ENCODE measurements around the gene RAD50. TPM values are rescaled to one million over a fixed set of nuclear protein-coding genes. Genes with fewer than 3 reads are reported as not detected.

The RAD50 gene
- total RNA-seq, 2 donors from 2014 or later = 49.7 to 50.7 TPM

DNA sequence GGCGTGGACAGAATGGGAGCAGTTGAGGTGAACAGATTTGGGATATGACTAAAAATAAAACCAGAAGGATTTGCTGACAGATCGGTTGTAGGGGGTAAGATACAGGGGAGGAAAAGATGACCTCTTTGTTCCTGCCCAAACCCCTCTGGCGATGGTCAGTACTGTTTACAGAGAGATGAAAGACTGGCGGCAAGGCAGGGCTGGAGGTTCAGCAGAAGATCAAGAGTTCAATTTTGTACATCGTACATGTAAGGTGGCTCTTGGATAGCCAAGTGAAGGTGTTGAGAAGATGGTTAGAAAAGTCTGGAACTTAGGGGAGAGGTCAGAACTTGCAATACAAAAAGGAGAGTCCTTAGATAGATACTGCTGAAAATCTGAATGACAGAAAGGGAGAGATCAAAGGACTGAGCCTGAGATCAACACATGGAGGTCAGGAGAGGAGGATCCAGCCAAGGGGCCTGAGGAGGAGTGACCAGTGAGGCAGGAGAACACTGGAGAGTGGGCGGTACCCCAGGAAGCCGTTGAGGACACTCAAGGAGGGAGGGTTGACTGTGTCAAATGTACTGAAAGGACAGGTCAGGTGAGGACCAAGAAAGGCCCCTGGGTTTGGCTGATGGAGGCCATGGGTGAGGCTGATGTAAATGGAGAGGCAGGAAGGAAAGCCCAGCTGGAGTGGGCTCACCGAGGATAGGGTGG lies 124.2 kb downstream of the RAD50 start:
- Mint-ChIP-seq H3K27me3 (ENCODE audit: insufficient read depth) (no peaks in the 10 kb centered on the region), H3K4me3 (no peak overlapping the region), H3K4me1 (peaks cover 2% of the 10 kb centered on the region), H3K27ac (no peak overlapping the region), H3K9me3 (no peaks in the 10 kb centered on the region), H3K36me3 (ENCODE audit: low read depth) (no peaks in the 10 kb centered on the region)
- H3K27ac ChIP-seq (ENCODE audit: low read depth, low read length) = no peak overlapping the region
- no peaks in the 10 kb centered on the region for H3K4me1 ChIP-seq (ENCODE audit: control insufficient read depth, insufficient read depth, low read length)
- no peak overlapping the region for H3K4me3 ChIP-seq (ENCODE audit: low read length)
- H3K36me3 ChIP-seq (ENCODE audit: control insufficient read depth, insufficient read depth, low read length) = no peaks in the 10 kb centered on the region
- no peak overlapping the region for H3K9ac ChIP-seq (ENCODE audit: extremely low read depth, low read length, poor library complexity, severe bottlenecking)
- no peaks in the 10 kb centered on the region for H3K9me3 ChIP-seq (ENCODE audit: control insufficient read depth, low read length)
- no peaks in the 10 kb centered on the region for H3K27me3 ChIP-seq (ENCODE audit: control insufficient read depth, insufficient read depth, low read length, poor library complexity, severe bottlenecking)
- peak; percentile 35 for DNase-seq
- TF ChIP-seq, protein P1, sequence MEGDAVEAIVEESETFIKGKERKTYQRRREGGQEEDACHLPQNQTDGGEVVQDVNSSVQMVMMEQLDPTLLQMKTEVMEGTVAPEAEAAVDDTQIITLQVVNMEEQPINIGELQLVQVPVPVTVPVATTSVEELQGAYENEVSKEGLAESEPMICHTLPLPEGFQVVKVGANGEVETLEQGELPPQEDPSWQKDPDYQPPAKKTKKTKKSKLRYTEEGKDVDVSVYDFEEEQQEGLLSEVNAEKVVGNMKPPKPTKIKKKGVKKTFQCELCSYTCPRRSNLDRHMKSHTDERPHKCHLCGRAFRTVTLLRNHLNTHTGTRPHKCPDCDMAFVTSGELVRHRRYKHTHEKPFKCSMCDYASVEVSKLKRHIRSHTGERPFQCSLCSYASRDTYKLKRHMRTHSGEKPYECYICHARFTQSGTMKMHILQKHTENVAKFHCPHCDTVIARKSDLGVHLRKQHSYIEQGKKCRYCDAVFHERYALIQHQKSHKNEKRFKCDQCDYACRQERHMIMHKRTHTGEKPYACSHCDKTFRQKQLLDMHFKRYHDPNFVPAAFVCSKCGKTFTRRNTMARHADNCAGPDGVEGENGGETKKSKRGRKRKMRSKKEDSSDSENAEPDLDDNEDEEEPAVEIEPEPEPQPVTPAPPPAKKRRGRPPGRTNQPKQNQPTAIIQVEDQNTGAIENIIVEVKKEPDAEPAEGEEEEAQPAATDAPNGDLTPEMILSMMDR (conservative IDR thresholded peaks at IDR 0.05) = no peak
- 85 to 89% methylated on average over 6 to 8 of the region's 8 CpGs for WGBS, 2 experiments (ENCODE audit: insufficient coverage in 1 of 2, insufficient read length in 1 of 2)

DNA sequence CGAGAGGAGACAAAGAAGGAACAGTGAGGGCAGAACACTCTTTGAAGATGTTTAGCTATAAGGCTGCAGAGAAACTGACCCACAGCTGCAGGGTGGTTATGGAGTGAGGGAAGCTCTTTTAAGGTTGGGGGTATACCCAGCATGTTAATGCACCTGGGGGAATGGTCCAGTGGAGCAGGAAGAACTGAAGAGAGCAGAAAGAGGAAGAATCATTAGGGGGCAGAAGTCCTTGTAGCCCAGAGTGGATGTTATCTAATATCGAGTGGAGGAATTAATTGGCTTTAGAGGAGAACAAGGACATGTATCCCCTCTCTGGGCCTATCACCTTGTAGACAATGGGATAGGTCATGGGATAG lies 124.7 kb downstream of the RAD50 start:
- whole genome bisulfite sequencing, 2 experiments (ENCODE audit: insufficient coverage in 1 of 2, insufficient read length in 1 of 2) = 87 to 100% methylated on average over 1 to 2 of the region's 2 CpGs
- Histone ChIP-seq H3K9ac (ENCODE audit: extremely low read depth, low read length, poor library complexity, severe bottlenecking) (no peak overlapping the region), H3K9me3 (ENCODE audit: control insufficient read depth, low read length) (no peaks in the 10 kb centered on the region), H3K27me3 (ENCODE audit: control insufficient read depth, insufficient read depth, low read length, poor library complexity, severe bottlenecking) (no peaks in the 10 kb centered on the region), H3K4me3 (ENCODE audit: low read length) (no peak overlapping the region), H3K4me1 (ENCODE audit: control insufficient read depth, insufficient read depth, low read length) (no peaks in the 10 kb centered on the region), H3K36me3 (ENCODE audit: control insufficient read depth, insufficient read depth, low read length) (no peaks in the 10 kb centered on the region), H3K27ac (ENCODE audit: low read depth, low read length) (no peak overlapping the region)
- Mint-ChIP-seq H3K36me3 (ENCODE audit: low read depth) (no peaks in the 10 kb centered on the region), H3K9me3 (no peaks in the 10 kb centered on the region), H3K27ac (no peak overlapping the region), H3K27me3 (ENCODE audit: insufficient read depth) (no peaks in the 10 kb centered on the region), H3K4me3 (no peak overlapping the region), H3K4me1 (peaks cover 2% of the 10 kb centered on the region)
- TF ChIP-seq, protein P1 (conservative IDR thresholded peaks at IDR 0.05) = no peak
- DNase-seq = no peak

GRCh38 chr5:132681983-132682382 lies 125.2 kb downstream of the RAD50 start:
- H3K4me3 ChIP-seq (ENCODE audit: low read length) = no peak overlapping the region
- no peaks in the 10 kb centered on the region for H3K9me3 ChIP-seq (ENCODE audit: control insufficient read depth, low read length)
- Mint-ChIP-seq H3K27me3 (ENCODE audit: insufficient read depth) (no peaks in the 10 kb centered on the region), H3K4me1 (peaks cover 2% of the 10 kb centered on the region), H3K27ac (no peak overlapping the region), H3K4me3 (no peak overlapping the region), H3K36me3 (ENCODE audit: low read depth) (no peaks in the 10 kb centered on the region), H3K9me3 (no peaks in the 10 kb centered on the region)
- H3K27ac ChIP-seq (ENCODE audit: low read depth, low read length) = no peak overlapping the region
- no peaks in the 10 kb centered on the region for H3K27me3 ChIP-seq (ENCODE audit: control insufficient read depth, insufficient read depth, low read length, poor library complexity, severe bottlenecking)
- TF ChIP-seq, protein P1 (conservative IDR thresholded peaks at IDR 0.05) = no peak
- H3K36me3 ChIP-seq (ENCODE audit: control insufficient read depth, insufficient read depth, low read length) = no peaks in the 10 kb centered on the region
- DNase-seq = no peak
- H3K9ac ChIP-seq (ENCODE audit: extremely low read depth, low read length, poor library complexity, severe bottlenecking) = no peak overlapping the region
- 96 to 100% methylated on average over 2 to 4 of the region's 4 CpGs for WGBS, 2 experiments (ENCODE audit: insufficient coverage in 1 of 2, insufficient read length in 1 of 2)
- no peaks in the 10 kb centered on the region for H3K4me1 ChIP-seq (ENCODE audit: control insufficient read depth, insufficient read depth, low read length)
